Hematopoietic multipotent progenitor cell treated with erythropoietin and hydrocortisone succinate and interleukin-3 and kit ligand, for 6 days (in vitro differentiated cells): Measurements from ENCODE around the gene ODF2.

Source experiments
- DNase-seq: peaks from one replicate; pipeline ENCODE4 v3.0.0-alpha.2; 2015

ODF2 gene

DNA sequence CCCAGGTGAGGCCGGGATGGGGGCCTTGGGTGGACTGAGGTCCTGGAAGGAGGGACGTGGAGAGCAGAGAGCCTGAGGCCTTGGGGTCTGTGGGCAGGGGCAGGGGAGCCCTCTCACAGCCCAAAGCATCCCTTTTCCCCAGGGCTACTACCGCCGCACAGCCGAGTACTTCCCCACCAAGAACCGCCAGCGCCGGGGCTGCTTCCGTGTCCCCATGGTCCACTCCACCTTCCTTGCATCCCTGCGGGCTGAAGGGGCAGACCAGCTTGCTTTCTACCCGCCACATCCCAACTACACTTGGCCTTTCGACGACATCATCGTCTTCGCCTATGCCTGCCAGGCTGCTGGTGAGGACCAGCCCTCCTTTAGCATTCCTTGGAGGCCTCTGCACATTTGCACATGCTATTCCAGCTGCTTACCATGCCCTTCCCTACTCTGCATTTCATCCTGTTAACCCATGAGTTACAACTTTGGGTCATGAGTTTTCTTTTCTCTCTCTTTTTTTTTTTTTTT is 31.5 kb upstream of the ODF2 start:
- no peak for DNase-seq

DNA sequence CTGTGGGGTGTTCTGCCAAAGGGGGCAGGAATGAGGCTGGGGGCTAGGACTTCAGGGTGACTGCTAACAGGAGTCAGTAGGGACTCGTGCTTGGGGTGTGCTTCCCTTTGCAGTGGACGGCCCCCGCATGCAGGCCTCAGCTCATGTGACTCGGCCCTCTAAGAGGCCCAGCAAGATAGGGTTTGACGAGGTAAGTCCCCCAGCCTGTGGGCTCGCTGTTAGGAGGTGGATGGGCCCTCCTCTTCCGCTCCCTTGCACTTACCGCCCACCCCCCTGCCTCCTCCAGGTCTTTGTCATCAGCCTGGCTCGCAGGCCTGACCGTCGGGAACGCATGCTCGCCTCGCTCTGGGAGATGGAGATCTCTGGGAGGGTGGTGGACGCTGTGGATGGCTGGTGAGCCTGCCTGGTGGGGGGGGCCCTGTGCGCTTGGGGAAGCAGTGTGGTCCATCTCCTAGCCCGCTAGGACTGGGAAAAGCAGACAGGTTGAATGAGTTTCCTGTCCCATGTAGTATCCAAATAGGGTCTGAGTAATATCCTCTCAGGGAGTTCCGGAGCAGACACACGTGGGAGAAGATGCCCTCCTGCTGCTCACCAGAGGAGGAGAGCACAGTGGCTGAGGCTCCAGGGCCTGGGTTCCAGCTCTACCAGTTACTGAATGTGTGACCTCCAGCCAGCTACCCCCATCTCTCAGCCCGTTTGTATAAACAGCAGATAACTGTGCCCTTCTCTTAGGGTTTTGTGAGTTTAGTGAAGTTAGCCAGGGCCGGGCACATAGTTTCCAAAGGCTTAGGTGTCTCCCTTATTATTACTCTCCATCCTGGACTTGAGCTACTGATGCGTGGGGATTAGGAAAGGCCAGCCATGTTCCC is 26.9 kb upstream of the ODF2 start:
- DNase-seq = no peak

DNA sequence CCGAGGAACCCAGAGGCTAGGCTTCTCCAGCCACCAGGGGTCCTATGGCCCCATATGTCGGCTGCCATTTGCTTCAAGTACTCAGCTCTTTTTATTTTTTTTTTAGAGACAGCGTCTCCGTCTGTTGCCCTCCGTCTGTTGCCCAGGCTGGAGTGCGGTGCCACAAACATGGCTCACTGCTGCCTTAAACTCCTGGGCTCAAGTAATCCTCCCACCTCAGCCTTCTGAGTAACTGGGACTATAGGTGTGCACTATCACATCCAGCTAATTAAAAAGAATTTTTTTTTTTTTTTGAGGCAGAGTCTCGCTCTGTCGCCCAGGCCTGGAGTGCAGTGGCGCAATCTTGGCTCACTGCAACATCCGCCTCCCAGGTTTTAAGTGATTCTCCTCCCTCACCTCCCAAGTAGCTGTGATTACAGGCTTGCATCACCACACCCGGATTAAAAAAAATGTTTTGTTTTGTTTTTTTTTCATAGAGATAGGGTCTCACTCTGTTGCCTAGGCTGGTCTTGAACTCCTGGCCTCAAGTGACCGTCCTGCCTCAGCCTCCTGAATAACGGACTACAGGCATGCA is 26.2 kb upstream of the ODF2 start:
- DNase-seq = no peak

DNA sequence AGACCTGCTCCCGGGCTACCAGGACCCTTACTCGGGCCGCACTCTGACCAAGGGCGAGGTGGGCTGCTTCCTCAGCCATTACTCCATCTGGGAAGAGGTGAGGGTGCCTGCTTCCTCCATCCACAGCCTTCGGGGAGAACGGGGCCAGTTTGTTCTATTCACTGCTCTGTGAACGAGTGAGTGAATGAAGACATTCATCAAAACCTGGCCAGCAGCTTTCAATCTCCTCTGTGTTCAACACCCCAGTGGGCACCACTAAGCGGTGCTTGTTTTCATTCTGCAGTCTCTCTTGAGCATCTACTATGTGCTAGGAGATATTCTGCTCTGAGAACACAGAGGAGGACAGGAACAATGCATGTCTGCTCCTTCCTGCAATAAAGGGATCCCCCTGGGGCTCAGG is 24.6 kb upstream of the ODF2 start:
- DNase-seq = no peak

- no peak for DNase-seq
These were observed 21.5 kb upstream of the ODF2 start for GRCh38 chr9:128434340-128434739.

DNA sequence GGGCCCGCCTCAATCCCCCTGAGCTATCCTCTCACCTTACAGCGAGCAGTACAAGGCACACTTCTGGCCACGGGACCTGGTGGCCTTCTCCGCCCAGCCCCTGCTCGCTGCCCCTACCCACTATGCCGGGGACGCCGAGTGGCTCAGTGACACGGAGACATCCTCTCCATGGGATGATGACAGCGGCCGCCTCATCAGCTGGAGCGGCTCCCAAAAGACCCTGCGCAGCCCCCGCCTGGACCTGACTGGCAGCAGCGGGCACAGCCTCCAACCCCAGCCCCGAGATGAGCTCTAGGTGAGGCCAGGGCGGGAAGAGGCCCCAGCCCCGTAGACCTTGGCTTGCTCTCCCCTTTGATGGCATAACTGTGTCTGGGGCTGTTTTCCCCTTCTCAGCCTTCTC is 20.2 kb upstream of the ODF2 start:
- DNase-seq = no peak

DNA sequence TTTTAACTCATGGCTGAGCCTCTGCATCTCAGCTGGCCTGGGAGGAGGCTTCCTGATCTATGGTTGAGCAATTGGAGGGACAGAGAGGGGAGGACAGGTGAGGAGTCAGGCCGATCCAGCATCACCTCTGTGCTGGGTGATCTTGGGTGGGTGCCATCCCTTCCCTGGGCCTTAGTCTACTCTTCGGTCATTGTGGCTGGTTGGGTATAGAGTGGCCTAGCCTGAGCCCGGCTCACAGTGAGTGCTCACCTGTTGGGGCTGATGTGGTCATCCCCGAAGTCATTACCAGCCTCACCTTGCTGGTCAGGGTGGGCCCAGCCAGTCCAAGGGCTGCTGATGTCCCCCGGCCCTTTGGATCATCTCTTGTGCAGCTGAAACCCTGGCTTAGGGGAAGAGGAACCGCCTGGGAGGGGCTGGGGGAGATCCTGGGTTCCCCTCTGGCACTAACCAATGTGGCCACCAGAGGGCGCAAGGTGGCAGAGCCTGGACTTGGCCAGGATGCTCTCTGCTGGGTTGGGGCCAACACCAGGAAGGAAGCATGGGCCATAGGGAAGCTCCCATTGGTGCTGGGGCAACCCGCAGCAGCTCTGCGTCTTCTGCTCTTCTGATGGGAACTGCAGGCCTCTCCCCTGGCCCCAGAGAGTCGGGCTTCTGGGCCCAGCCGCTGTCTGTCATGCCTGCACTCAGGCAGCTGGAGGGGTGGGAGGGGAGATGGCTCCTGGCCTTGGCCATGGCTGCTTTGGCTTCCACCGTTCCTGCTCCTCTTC is 17.3 kb upstream of the ODF2 start:
- DNase-seq = peak; percentile 87

DNA sequence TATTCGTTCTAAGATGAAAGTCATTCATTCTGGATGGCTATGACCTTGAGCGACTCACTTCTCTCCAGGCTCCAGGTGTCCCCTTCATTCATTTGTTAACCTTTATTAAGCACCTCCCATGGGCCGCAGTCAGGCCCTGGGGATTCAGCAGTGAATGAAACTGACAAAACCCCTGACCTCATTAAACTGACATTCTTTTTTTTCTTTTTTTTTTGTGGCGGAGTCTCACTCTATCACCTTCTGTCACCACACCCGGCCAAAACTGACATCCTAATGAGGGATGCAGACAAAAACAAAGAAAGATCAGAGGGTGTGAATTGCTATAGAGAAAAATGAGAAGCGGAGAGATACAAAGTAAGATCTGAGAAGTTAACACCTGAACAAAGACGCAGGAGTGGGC is 16.5 kb upstream of the ODF2 start:
- DNase-seq = no peak

DNA sequence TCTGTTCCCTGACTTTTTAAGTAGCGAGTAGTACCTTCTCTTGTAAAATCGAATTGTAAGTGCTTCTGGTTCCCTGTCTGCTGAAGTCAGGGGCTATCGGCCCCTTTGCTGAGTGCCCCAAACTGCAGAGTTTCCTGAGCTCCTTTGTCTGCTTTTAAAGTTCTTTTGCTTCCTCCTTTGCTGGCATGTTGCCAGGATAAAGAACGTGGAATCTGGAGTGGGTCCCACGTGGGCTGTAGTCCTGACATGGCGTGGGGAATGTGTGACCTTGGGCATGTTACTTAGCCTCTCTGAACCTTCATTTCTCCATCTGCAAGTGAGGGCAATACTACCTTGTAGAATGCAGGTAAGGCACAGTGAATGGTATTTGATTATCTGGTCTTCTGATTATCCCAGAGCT is 13.7 kb upstream of the ODF2 start:
- no peak for DNase-seq

DNA sequence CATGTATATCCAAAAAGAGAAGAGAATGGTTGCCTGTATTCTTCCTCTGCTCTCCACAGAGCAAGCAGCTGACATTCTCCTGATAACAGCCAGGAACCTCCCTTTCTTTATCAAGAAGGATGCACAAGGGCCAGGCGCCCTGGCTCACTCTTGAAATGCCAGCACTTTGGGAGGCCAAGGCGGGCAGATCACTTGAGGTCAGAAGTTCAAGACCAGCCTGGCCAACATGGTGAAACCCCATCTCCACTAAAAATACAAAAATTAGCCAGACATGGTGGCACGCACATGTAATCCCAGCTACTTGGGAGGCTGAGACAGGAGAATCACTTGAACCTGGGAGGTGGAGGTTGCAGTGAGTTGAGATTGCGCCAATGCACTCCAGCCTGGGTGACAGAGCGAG is 9.3 kb upstream of the ODF2 start:
- peak; percentile 90 for DNase-seq

- no peak for DNase-seq
These were observed 7.1 kb upstream of the ODF2 start for GRCh38 chr9:128448746-128449145.

- DNase-seq = no peak
These were observed 815 bp upstream of the ODF2 start for GRCh38 chr9:128454991-128455390.

- DNase-seq = peak; percentile 90
These were observed 831 bp downstream of the ODF2 start for GRCh38 chr9:128456613-128457061.

- no peak for DNase-seq
These were observed 1.4 kb downstream of the ODF2 start for GRCh38 chr9:128457207-128457606.

DNA sequence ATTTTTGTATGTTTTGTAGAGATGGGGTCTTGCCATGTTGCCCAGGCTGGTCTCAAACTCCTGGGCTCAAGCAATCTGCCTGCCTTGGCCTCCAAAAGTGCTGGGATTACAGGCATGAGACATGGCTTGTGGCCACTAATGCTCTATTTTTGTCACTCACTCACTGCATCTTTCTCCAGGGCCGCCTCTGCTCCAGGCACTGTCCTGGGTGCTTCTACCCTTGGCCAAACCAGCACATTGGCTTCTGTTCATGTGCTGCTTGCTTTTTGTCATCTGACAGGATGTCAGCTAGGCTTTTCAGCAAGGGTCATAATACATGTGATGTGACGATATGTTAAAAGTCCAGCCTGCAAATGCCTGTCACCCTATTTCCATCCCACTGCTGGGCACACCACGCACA is 3.2 kb downstream of the ODF2 start:
- no peak for DNase-seq

- DNase-seq = peak; percentile 39
These were observed 13.3 kb downstream of the ODF2 start for GRCh38 chr9:128469070-128469469.

DNA sequence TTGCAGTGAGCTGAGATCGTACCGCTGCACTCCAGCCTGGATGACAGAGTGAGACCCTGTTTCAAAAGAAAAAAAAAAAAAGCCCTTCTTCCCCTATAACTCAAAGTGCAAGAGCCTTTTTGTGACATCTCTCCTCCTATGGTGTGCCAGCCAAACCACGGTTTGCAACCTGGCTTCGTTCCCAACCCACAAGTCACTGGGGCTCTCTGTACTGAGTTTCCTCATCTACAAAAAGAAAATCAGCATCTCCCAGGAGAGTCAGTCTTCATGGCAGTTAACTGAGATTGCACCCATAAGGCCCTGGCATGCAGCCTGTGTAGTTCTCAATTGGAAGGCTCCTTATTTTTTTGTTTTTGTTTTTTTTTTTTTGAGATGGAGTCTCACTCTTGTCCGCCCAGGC is 14.8 kb downstream of the ODF2 start:
- DNase-seq = peak; percentile 85

- DNase-seq = no peak
These were observed 17.3 kb downstream of the ODF2 start for GRCh38 chr9:128473104-128473503.

DNA sequence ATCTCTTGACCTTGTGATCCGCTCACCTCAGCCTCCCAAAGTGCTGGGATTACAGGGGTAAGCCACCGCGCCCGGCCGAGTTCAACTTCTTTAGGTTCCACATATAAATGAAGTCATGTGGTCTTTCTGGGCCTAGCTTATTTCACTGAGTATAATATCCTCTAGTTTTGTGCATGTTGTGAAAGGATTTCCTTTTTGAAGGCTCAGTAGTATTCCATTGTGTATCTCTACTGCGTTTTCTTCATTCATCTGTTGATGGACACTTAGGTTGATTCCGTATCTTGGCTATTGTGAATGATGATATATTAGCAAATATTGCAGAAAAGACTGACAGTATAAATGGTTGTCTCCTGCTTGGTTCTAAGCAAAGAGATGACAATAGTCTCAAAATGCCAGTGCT is 20.1 kb downstream of the ODF2 start:
- DNase-seq = no peak

DNA sequence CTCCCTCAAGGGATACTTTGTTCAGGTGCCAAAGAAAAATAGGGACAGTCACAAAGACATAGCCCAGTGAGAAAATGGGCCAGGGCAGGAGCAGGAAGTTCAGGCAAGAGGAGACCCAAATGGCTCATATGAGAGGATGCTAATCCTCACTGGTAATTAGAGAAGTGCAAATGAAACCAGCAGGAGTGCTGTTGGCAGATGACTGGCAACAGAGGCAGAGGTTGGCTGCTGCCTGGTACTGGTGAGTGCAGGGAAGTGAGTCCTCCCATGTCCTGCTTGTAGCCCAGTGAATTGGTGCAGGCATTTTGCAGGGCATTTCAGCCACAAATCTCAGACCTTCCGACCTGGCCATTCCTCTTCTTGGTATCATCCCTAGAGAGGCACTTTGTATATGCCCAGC is 23.5 kb downstream of the ODF2 start:
- no peak for DNase-seq

DNA sequence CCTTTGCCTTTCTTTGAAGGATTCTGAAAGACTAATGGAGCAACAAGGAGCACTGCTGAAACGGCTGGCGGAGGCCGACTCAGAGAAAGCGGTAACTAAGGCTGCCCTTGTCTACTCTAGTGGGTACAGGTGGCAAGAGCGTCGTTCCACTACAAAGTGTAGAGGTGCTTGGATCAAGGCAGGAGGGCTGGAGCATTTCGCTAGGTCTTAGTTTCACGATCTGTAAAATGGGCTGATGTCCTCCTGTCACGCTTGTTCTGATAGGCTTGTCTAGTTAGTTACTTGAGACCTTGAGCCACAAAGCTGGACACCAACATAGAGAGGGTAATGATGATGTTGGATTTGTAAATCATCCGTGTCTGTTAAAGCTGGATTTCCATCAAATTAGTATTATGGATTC is 25.8 kb downstream of the ODF2 start:
- DNase-seq = no peak

- DNase-seq = no peak
These were observed 26.4 kb downstream of the ODF2 start for GRCh38 chr9:128482186-128482585.

GRCh38 chr9:128484686-128485413 is 29.0 kb downstream of the ODF2 start:
- no peak for DNase-seq
